K562 (cell line): Measurements from ENCODE around the gene GRIA4. TPM values are rescaled to one million over a fixed set of nuclear protein-coding genes. Genes with fewer than 3 reads are reported as not detected.
"Not testable (repeated sequence)": the region's sequence is repeated elsewhere in the genome, so short reads cannot be mapped to it uniquely, and the experiment has no call there.

Experiments used
- ATAC-seq: fragments of 200-7000 bp; cut with Tn5 transposase; 3 replicates; pipeline ENCODE4 v1.9.1; 2020; ENCODE audit warnings: moderate library complexity
- BruUV-seq: library from RNA; stranded (reverse); fragments of 400-500 nt; replicated peaks from 2 replicates; lab custom pipeline; 2021; lab: Mats Ljungman, UMichigan
- CTCF ChIA-PET: fragments of 300-600 bp; formaldehyde crosslinking; extraction: SDS; loops from one replicate; lab custom pipeline; 2021; ENCODE audit warnings: low intra/inter-chr PET ratio; lab: Yijun Ruan, JAX
- POLR2A ChIA-PET: fragments of 300-600, 350-650 bp; sonication (Branson Sonifier 250); formaldehyde crosslinking; extraction: SDS; loops from one replicate; lab custom pipeline; 2021; ENCODE audit warnings: antibody characterized with exemption, inconsistent platforms; lab: Yijun Ruan, JAX
- DNase-seq, 4 experiments: peaks; one replicate each; pipeline versions ENCODE4 v3.0.0 to v3.0.0-alpha.2; 2011 to 2018; ENCODE audit warnings: low spot score in 3 of 4, mixed read lengths in 3 of 4; ENCODE audit errors: extremely low read depth in 1 of 4
- FAIRE-seq: peaks from 2 replicates; lab custom pipeline; 2011; peaks lifted over from hg19 to GRCh38; lab: Jason Lieb, UNC
- H2AFZ ChIP-seq: 2 replicates; pipeline ENCODE4 v1.6.0; 2011; ENCODE audit warnings: low read depth, low read length, control low read depth, inconsistent platforms
- H3K27ac ChIP-seq: fragments of 200-600 bp; 3 replicates; pipeline ENCODE4 v1.8.0; 2011; ENCODE audit warnings: low read depth, mild to moderate bottlenecking, control low read depth, inconsistent platforms, low read length, moderate library complexity, mixed read lengths; ENCODE audit errors: extremely low read depth
- H3K27me3 ChIP-seq, 2 experiments: fragments of 300-600 bp in 1 of 2; 2 replicates in 1 of 2; 3 replicates in 1 of 2; pipeline versions ENCODE4 v1.6.0 to v1.8.0; 2011; ENCODE audit warnings: inconsistent platforms in 2 of 2, low read length in 2 of 2, mild to moderate bottlenecking in 1 of 2, mixed read lengths in 1 of 2, moderate library complexity in 1 of 2; ENCODE audit not compliant: control insufficient read depth in 2 of 2, insufficient read depth in 2 of 2
- H3K36me3 ChIP-seq: fragments of 300-600 bp; 3 replicates; pipeline ENCODE4 v1.8.0; 2011; ENCODE audit warnings: mild to moderate bottlenecking, low read length, inconsistent platforms; ENCODE audit not compliant: control insufficient read depth, insufficient read depth
- H3K4me1 ChIP-seq, 2 experiments: fragments of 200-600 bp in 1 of 2; replicated peaks in 1 of 2; 2 replicates in 1 of 2; 3 replicates in 1 of 2; pipeline versions ENCODE4 v1.5.1 to v1.8.0; 2011; ENCODE audit warnings: inconsistent platforms in 2 of 2, low read length in 2 of 2, mild to moderate bottlenecking in 1 of 2, mixed read lengths in 1 of 2, moderate library complexity in 1 of 2; ENCODE audit not compliant: control insufficient read depth in 2 of 2, insufficient read depth in 2 of 2
- H3K4me2 ChIP-seq: 2 replicates; pipeline ENCODE4 v1.6.1; 2011; ENCODE audit warnings: low read length, control low read depth, inconsistent platforms, mixed read lengths; ENCODE audit not compliant: insufficient read depth
- H3K4me3 ChIP-seq: fragments of 200-600 bp; sonication (generic), shearing (Covaris generic); 2 replicates; pipeline ENCODE4 v1.5.1; 2016; ENCODE audit warnings: control low read depth, inconsistent platforms
- H3K79me2 ChIP-seq: fragments of 200-600 bp; 3 replicates; pipeline ENCODE4 v1.8.0; 2011; ENCODE audit warnings: low read length, inconsistent platforms; ENCODE audit not compliant: control insufficient read depth, insufficient read depth
- H3K9ac ChIP-seq, 2 experiments: 2 replicates each; pipeline versions ENCODE4 v1.6.0 to v1.6.1; 2011; ENCODE audit warnings: low read depth in 2 of 2, low read length in 2 of 2, control low read depth in 1 of 2, inconsistent platforms in 1 of 2, mild to moderate bottlenecking in 1 of 2, mixed read lengths in 1 of 2; ENCODE audit not compliant: insufficient read depth in 1 of 2
- H3K9me1 ChIP-seq: one replicate; pipeline ENCODE4 v1.6.0; 2011; ENCODE audit warnings: inconsistent platforms, mild to moderate bottlenecking, low read length, moderate library complexity; ENCODE audit not compliant: control insufficient read depth, insufficient read depth
- H3K9me3 ChIP-seq: replicated peaks from 2 replicates; pipeline ENCODE4 v1.5.1; 2011; ENCODE audit warnings: low read depth, low read length, inconsistent platforms; ENCODE audit not compliant: control insufficient read depth, insufficient read depth
- H4K20me1 ChIP-seq: replicated peaks from 2 replicates; pipeline ENCODE4 v1.6.1; 2011; ENCODE audit warnings: low read length, inconsistent platforms, mixed read lengths; ENCODE audit not compliant: control insufficient read depth, insufficient read depth
- CREB5 ChIP-seq: fragments of 250-450 bp; sonication (Bioruptor Pico); IDR thresholded peaks from 2 replicates; pipeline ENCODE4 v1.5.0; 2020; ENCODE audit warnings: mild to moderate bottlenecking
- ZBTB40 ChIP-seq, 2 experiments: fragments of 450-650 bp in 1 of 2; sonication (generic) in 1 of 2; formaldehyde crosslinking in 1 of 2; IDR thresholded peaks; 2 replicates each; pipeline versions ENCODE4 v1.7.1 to v1.9.0; 2016 to 2022; ENCODE audit warnings: inconsistent platforms in 1 of 2, mild to moderate bottlenecking in 1 of 2, missing genetic modification reagents in 1 of 2
- WGBS: fragments of 100-300 bp; shearing (Covaris generic); methylation state at CpG from one replicate; pipeline ENCODE4 v1.1.6; 2016; ENCODE audit warnings: low coverage, mixed read lengths; ENCODE audit not compliant: insufficient coverage; ENCODE audit errors: missing lambda C conversion rate; 5-methylcytosine and 5-hydroxymethylcytosine counted together
- in situ Hi-C: fragments of 300-500 bp; cut with MboI; formaldehyde crosslinking; loops from 4 replicates; pipeline ENCODE4 v1.15.0; 2018; ENCODE audit warnings: inconsistent platforms, mixed read lengths
- intact Hi-C: fragments of 100-400 bp; cut with micrococcal nuclease; formaldehyde crosslinking; loops from 2 replicates; pipeline ENCODE4 v1.14.2; 2022
- polyA plus RNA-seq, 8 experiments: library from polyadenylated mRNA; depleted of rRNA in 4 of 8; stranded (reverse) in 5 of 8; unstranded in 3 of 8; fragments of >200 nt; fragmentation: Nextera tagmentation in 2 of 8; fragmentation: Illumina TruSeq in 1 of 8; extraction: Ambion mirVana in 2 of 8; extraction: Trizol in 1 of 8; gene quantifications; 2 replicates each; pipeline versions ENCODE4 v1.2.1 to v1.2.3, GENCODE V29; 2011 to 2014; ENCODE audit warnings: inconsistent platforms in 1 of 8, missing spikeins in 1 of 8
- total RNA-seq, 7 experiments: library from RNA; depleted of rRNA in 6 of 7; stranded (reverse); fragments of >200 nt in 6 of 7; fragmentation: Illumina TruSeq in 2 of 7; extraction: Trizol in 2 of 7; gene quantifications; 2 replicates each; pipeline versions ENCODE4 v1.2.1 to v1.2.3, GENCODE V29; 2011 to 2021; ENCODE audit warnings: low replicate concordance in 1 of 7

Gene GRIA4
- total and polyA plus RNA-seq, 9 of the 15 experiments (the other 6 are each of a cell fraction or from before 2014, with no cell fraction given), result not detected

- TF ChIP-seq ZBTB40 (IDR thresholded peaks at IDR 0.05) (no peak), ZBTB40 (CRISPR knock-in tag; IDR thresholded peaks at IDR 0.05) (no peak), CREB5 (CRISPR knock-in tag) (no peak)
These were observed 268.6 kb downstream of the GRIA4 start (continued) for GRCh38 chr11:105878510-105878909.

GRCh38 chr11:105878927-105879326 lies 269.1 kb downstream of the GRIA4 start:
- H2AFZ ChIP-seq, in situ Hi-C loops, POLR2A ChIA-PET, H3K9me3 ChIP-seq, H3K27me3 ChIP-seq, H3K4me2 ChIP-seq, H3K4me3 ChIP-seq, H3K27ac ChIP-seq, H3K79me2 ChIP-seq, H3K9me1 ChIP-seq, DNase-seq, H3K36me3 ChIP-seq, H3K9ac ChIP-seq, FAIRE-seq, intact Hi-C loops, CTCF ChIA-PET, ATAC-seq, BruUV-seq, H3K4me1 ChIP-seq, H4K20me1 ChIP-seq: not testable (repeated sequence)
- WGBS, result 4% methylated on average over 5 of the region's 5 CpGs
